ENCODE measurements around the gene ARSG.
A peak's percentile ranks its signal among the peaks of the same experiment; 100 is the strongest.

Gene ARSG

GRCh38 chr17:68432086-68432864 is 141.0 kb downstream of the ARSG start:
- DNase-seq = no peak

DNA sequence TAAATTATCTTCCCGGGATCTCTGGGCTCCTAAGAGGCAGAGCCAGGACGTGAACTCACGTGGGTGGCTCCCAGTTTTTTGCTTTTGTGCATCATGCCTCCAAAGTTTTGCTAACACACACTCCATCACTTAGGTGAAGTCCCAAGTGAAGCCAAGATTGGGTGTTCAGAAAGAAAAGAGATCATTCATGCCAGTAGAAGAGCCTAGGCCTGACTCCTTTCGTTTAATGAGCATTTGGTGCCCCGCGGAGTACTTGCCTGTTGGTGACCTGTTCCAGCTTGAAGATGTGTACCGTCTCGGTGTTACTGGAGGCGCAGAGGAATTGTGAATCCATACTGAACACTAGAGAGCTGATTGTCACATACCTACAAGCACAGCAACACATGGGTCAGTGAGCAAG is 141.9 kb downstream of the ARSG start:
- no peak for DNase-seq

- no peak for DNase-seq
Observed at GRCh38 chr17:68433911-68434508, 142.7 kb downstream of the ARSG start.

- DNase-seq = no peak
Observed at GRCh38 chr17:68435361-68435760, 144.1 kb downstream of the ARSG start.

- peak; percentile 77 for DNase-seq
Observed at GRCh38 chr17:68435876-68436842, 144.9 kb downstream of the ARSG start.

DNA sequence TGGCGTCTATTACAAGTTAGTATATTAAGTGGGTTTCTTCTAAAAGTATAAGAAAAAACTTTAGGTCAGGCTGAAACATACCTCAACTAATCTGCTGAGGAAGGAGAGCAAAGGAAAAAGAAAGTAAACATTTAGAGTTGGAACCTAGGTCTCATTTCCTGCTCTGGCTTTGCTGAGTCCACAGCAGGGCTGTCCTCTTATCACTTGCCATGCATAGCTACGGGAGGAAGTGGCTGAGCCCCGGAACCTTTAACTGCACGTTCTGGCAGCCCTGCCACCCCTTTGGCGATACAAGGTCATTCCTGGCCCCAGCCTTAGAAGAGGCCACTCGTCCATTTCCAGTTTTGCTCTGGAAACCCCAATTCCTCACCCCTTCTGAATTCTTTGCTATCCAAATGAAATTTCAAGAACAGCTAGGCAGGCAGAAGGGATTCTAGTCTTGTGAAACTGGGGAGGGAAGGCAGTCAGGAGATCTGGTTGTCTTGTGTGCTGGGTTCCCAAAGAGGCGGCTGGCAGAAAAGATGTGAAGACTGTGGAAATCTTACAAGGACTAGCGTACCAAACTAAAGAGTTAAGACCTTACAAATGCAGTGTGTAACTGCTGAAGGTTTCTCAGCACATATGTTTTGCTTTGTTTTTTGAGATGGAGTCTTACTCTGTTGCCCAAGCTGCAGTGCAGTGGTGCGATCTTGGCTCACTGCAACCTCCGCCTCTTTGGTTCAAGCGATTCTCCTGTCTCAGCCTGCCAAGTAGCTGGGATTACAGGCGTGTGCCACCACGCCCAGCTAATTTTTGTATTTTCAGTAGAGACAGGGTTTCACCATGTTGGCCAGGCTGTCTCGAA is 146.9 kb downstream of the ARSG start:
- peak; percentile 70 for DNase-seq

DNA sequence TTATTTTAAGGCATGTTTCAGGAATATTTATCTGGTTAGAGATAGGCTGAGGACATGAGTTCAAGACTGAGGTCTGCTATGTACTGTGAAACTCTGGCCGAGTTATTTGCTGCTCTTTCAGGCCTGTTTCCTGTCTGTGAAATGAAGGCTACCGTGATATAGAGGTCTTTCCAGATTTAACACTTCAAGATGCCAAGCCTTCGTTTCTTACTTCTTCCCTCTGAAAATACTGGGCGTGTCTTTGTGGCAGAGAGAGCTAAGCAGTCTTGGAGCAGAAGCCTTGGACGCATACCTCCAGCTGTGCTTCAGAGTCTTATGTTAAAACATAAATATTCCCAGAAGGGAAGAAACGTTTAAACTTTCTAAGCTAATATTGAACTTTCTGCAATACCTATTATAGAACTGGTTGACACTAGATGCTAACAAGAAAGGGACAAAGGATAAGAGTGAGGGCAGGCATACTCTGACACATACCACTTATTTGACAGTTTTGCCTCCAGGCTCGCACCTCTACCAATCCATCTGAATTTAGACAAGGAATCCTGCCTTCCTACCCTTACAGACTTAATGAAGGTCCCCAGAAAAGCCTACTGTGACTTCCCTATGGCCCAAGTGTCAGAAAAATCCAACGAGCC is 148.5 kb downstream of the ARSG start:
- no peak for DNase-seq

- DNase-seq = no peak
Observed at GRCh38 chr17:68440526-68440925, 149.2 kb downstream of the ARSG start.

DNA sequence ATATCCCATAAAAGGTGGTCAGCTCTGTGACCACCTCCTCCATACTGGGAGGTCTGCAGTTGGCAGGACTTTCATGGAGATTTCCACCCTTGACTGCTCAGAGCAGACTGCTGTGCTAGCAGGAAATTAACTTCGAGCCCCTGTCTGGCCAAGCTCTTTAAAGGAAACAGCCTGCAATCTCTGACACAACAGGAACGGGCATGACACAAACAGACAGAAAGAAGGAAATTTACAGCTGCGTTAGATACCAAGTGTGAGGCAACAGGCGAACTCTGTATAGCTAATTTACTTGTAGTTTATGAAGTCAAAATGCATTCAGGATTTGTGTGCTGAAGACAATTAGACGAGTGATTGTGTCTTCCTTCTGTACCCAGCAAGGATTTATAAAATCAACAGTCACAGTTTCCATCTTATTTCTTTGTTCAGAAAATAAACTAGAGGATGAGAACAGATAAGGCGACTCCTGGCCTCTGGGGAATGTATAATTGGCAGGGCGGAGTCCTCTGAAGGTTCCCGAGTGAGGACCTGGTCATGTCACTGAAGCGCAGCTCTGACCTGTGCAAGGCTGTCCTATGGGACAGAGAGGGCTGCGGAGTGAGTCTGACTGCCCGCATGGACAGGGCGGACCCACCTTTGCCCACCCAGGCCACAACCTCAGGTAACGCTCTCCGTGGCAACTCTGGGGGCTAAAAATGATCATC is 149.9 kb downstream of the ARSG start:
- DNase-seq = peak; percentile 70

DNA sequence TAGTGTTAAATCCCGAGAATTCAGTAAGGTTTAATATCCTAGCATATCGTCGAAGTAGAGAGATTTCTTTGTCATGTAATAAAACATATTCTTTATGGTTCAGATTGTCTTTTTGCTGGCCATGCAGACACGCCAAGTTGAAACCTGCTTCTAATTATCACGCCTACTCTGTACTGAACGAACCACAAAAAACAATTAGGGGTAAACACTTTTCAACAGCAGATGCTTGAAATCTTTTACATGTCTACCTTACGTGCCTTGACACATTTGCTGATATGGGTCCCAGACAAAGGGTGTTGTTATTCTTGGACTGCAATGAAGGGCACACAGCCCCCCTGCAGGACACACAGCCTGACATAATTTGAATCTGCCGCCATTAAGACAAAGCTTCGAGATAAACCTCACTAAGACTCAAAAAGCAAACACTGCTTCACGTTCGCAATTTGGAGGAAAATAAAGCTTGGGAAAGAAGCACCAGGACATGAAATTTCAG is 152.7 kb downstream of the ARSG start:
- DNase-seq = no peak

DNA sequence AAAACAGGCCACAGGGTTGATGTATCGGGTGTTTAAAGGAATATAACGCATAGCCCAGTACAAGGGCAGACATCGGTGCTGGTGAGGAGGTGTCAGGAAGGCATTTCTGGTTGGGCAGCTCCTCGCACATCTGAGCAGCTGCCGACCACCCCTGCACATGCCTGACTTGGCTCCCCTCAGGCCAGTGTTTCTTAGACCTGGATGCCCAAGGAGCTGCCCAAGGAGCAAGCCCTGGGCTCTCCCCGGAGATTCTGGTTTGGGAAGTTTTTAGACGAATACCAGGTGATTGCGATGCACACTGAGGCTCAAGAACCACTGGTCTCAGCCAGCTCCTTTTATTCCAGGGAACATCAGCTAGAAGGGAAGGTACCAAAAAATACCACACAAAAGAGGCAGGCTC is 154.4 kb downstream of the ARSG start:
- DNase-seq = no peak

DNA sequence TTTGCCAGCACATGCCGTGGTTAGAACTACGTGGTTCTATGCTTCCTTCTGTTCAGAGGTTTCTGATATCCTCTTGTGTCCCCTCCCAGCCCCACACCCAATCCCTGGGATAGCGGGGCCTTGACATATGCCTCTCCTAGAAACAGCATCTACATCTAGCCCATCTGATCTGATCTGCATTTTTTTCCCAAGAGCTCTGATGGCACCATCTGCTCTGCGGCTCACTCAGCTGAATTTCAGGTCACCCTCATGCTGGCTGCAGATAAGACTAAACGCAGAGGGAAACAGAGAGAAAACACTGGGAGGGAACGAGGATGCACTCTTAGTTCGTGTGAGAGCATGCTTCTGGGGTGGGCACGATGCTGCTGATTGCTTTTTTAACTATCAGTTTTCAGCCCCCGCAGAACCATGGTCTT is 155.3 kb downstream of the ARSG start:
- no peak for DNase-seq

DNA sequence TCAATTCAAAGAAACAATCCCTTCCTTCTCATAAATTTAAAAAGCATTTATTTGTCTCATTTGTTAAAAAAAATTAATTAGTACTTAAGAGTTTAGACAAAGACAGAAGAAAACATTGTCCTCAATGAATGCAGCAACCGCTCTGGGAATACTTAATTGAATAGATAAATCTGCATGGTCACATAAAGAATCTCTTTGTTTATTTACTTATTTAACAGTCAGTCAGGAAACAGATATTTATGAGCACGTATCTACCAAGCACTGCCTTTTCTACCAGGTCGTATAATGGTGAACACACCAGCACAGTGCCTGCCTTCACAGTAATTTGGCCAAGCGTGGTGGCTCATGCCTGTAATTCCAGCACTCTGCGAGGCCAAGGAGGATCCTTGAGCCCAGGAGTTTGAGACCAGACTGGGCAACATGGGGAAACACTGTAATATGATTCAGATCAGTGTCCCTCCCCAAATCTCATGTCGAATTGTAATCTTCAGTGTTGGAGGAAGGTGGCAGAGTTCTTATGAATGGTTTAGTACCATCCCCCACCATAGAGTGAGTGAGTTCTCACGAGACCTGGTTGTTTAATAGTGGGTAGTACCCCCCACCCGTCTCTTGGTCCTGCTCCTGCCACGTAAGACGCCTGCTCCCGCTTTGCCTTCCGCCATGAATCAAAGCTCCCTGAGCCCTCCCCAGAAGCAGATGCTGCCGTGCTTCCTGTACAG is 157.9 kb downstream of the ARSG start:
- no peak for DNase-seq

DNA sequence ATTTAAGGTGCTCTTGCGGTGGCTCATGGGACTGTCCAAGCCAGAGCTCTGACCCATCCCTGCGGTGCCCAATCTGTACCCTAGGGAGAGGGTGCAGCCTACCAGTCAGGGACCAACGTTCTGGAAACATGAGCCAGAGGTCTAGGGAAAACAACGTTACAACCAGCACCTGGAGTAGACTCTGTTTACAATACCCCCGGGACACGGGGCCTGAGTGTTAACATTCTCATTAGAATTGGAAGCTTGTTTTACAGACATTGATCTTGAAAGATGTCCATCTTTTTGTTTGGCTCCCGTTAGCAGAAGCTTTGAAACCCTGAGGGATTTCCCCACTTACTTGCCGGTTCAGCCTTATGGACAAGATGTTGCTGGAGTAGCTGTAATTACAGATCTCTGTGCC is 159.1 kb downstream of the ARSG start:
- DNase-seq = no peak

GRCh38 chr17:68450801-68451200 is 159.5 kb downstream of the ARSG start:
- no peak for DNase-seq

DNA sequence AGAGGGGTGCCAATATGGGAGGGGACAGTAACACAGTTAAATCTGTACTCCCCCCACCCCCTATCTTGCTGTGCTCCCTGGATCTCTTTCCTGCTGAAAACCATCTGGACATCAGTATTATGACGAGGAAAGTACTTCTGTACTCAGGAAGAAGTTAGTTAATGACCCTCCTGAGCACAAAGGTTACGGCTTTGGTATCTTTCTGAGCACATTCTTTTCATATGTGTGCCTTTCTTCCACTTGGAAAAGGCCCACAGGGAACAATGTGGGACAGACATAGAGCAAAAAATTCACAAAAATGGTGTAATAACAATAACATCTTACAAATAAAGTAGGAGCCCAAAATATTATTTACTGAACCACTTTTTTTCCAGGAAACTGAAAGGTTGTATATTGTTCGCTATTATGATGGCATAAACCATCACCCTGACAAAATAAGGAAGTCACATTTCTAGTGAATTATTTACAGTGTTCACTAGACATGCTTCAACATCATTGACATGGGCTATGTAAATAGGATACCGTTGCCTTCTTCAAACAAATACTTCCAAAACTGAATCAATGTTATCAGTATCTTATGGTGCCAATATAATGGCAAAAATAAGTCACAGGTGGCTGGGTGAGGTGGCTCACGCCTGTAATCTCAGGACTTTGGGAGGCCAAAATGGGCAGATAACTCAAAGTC is 160.5 kb downstream of the ARSG start:
- DNase-seq = no peak

DNA sequence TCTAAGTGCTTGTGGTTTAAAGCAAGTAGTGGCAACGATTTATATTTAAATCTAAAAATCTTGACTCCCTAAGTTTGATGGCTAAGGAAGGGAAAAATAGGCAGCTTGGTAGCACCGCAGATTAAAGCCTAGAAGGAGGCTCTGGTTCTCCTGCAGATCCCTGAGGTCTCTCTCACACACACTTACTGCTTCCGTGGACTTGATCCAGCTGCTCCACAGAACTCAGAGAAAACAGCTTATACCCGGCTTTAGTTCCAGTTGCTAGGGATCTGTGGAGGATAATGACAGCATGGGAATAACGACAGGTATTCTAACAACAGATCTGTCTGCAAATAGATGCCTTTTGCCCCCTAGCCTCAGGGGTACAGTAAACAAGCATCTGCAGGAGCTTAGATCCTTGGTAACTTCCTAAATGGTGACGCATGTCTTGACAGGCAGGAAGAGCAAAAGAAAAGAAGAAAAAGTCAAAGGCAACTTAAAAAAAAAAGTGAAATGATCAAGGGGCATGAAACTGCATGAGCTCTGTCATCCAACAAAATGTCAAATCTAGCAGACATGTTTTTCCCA is 161.5 kb downstream of the ARSG start:
- DNase-seq = no peak

- DNase-seq = no peak
Observed at GRCh38 chr17:68453991-68454665, 162.8 kb downstream of the ARSG start.

GRCh38 chr17:68455901-68456338 is 164.6 kb downstream of the ARSG start:
- DNase-seq = peak; percentile 95

Data from inflammatory macrophage treated with lipopolysaccharide for 4 hours (primary cell).